Measurements from ENCODE around the gene HELT. TPM values are rescaled to one million over a fixed set of nuclear protein-coding genes. Genes with fewer than 3 reads are reported as not detected.

The HELT gene
- total and polyA plus RNA-seq, 2 of the 4 experiments (the other 2 are of a cell fraction): not detected

GRCh38 chr4:185013417-185014125, 4.7 kb upstream of the HELT start:
- Histone ChIP-seq H4K20me1 (ENCODE audit: insufficient read depth, low read length) (no peaks in the 10 kb centered on the region), H2BK120ac (ENCODE audit: low read depth, low read length) (no peak overlapping the region), H2BK15ac (ENCODE audit: low read depth, low read length) (no peak overlapping the region), H3K9me1 (ENCODE audit: insufficient read depth, low read length) (no peaks in the 10 kb centered on the region), H4K5ac (ENCODE audit: low read depth, low read length) (no peak overlapping the region), H4K8ac (ENCODE audit: low read depth in 2 of 2, low read length in 2 of 2) (no peak overlapping the region), H3K27ac (ENCODE audit: insufficient read depth, low read length) (no peak overlapping the region), H3K36me3 (ENCODE audit: control insufficient read depth, insufficient read depth, low read length) (no peaks in the 10 kb centered on the region), H2AFZ (replicated peaks; ENCODE audit: low read length, poor library complexity) (peak overlapping the region; percentile 39), H3K4me1 (ENCODE audit: control insufficient read depth, insufficient read depth, low read length) (no peaks in the 10 kb centered on the region), H3K9me3 (ENCODE audit: control insufficient read depth, insufficient read depth, low read length) (no peaks in the 10 kb centered on the region), H2BK5ac (ENCODE audit: low read depth, low read length, poor library complexity, severe bottlenecking) (no peak overlapping the region), H3K14ac (replicated peaks; ENCODE audit: low read depth, low read length) (no peak overlapping the region), H3K4me2 (ENCODE audit: low read depth, low read length) (no peak overlapping the region; the same call in 1 of the 2 replicates), H3K56ac (ENCODE audit: extremely low read depth, insufficient read depth, low read length) (no peak overlapping the region), H2AK5ac (ENCODE audit: low read depth, low read length) (no peak overlapping the region), H3K4me3 (ENCODE audit: insufficient read depth, low read depth, low read length) (no peak overlapping the region), H3K9ac (ENCODE audit: low read depth, low read length) (no peak overlapping the region), H3K4ac (ENCODE audit: low read depth, low read length) (no peak overlapping the region), H2AK9ac (replicated peaks; ENCODE audit: low read depth, low read length, poor library complexity) (no peak overlapping the region), H4K91ac (ENCODE audit: insufficient read depth, low read depth, low read length) (no peak overlapping the region), H2BK20ac (ENCODE audit: low read depth, low read length) (no peak overlapping the region), H3K18ac (ENCODE audit: low read depth, low read length) (no peak overlapping the region), H3K23ac (ENCODE audit: low read depth, low read length) (no peak overlapping the region), H3K79me1 (ENCODE audit: low read depth in 1 of 2, low read length in 2 of 2) (no peaks in the 10 kb centered on the region), H3K27me3 (ENCODE audit: control insufficient read depth, insufficient read depth, low read length) (peaks cover 75% of the 10 kb centered on the region)
- dilution Hi-C loops (cut with HindIII; ENCODE audit: low sequenced_read_pairs, unreplicated experiment): no loop called here
- in situ Hi-C loops (cut with MboI; ENCODE audit: low sequenced_read_pairs): no loop called here
- ATAC-seq (ENCODE audit: low read depth) (peak; percentile 24; the same call in 1 of the 2 replicates), DNase-seq (peak; percentile 12)
- WGBS, 2 experiments (ENCODE audit: extremely low coverage in 2 of 2, insufficient read length in 1 of 2): 24% methylated on average over 5 of the region's 16 CpGs; no CpG with 5 or more reads in 1 of the 2 experiments
- CTCF ChIA-PET: no interaction called here
- POLR2A ChIA-PET (ENCODE audit: unreplicated experiment): no interaction called here
- intact Hi-C loops (cut with micrococcal nuclease): no loop called here
- TF ChIP-seq RAD21 (IDR thresholded peaks at IDR 0.05; ENCODE audit: low read length) (no peak), MAZ (IDR thresholded peaks at IDR 0.05; ENCODE audit: borderline replicate concordance, low read depth, low read length) (no peak), SMC3 (IDR thresholded peaks at IDR 0.05; ENCODE audit: low read depth, low read length) (no peak), FOS (IDR thresholded peaks at IDR 0.05; ENCODE audit: low read depth, low read length) (no peak), ELK1 (IDR thresholded peaks at IDR 0.05; ENCODE audit: borderline replicate concordance, low read depth, low read length) (no peak), CTCF (conservative IDR thresholded peaks at IDR 0.05; ENCODE audit: low read depth, low read length) (no peak), CEBPB (IDR thresholded peaks at IDR 0.05; ENCODE audit: low read depth, low read length) (no peak), POLR2A (IDR thresholded peaks at IDR 0.05; ENCODE audit: low read depth, low read length) (no peak), CHD1 (IDR thresholded peaks at IDR 0.05; ENCODE audit: low read depth, low read length) (no peak)
- TF ChIP-seq, protein P1, sequence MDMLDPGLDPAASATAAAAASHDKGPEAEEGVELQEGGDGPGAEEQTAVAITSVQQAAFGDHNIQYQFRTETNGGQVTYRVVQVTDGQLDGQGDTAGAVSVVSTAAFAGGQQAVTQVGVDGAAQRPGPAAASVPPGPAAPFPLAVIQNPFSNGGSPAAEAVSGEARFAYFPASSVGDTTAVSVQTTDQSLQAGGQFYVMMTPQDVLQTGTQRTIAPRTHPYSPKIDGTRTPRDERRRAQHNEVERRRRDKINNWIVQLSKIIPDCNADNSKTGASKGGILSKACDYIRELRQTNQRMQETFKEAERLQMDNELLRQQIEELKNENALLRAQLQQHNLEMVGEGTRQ (IDR thresholded peaks at IDR 0.05; ENCODE audit: low read depth, low read length): no peak
- BruUV-seq (replicated peaks): no TSS peak
